ENCODE measurements around the gene UNC45B.
A peak's percentile ranks its signal among the peaks of the same experiment; 100 is the strongest.

The UNC45B gene

GRCh38 chr17:35129154-35129972, 18.3 kb upstream of the UNC45B start:
- no peak overlapping the region for H3K4me3 Mint-ChIP-seq
- H3K27ac Mint-ChIP-seq = no peak overlapping the region
- no peaks in the 10 kb centered on the region for H3K4me1 Mint-ChIP-seq
- TF ChIP-seq, protein P1, sequence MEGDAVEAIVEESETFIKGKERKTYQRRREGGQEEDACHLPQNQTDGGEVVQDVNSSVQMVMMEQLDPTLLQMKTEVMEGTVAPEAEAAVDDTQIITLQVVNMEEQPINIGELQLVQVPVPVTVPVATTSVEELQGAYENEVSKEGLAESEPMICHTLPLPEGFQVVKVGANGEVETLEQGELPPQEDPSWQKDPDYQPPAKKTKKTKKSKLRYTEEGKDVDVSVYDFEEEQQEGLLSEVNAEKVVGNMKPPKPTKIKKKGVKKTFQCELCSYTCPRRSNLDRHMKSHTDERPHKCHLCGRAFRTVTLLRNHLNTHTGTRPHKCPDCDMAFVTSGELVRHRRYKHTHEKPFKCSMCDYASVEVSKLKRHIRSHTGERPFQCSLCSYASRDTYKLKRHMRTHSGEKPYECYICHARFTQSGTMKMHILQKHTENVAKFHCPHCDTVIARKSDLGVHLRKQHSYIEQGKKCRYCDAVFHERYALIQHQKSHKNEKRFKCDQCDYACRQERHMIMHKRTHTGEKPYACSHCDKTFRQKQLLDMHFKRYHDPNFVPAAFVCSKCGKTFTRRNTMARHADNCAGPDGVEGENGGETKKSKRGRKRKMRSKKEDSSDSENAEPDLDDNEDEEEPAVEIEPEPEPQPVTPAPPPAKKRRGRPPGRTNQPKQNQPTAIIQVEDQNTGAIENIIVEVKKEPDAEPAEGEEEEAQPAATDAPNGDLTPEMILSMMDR (IDR thresholded peaks at IDR 0.05) = no peak
- peaks cover 23% of the 10 kb centered on the region for H3K36me3 Mint-ChIP-seq (ENCODE audit: low read depth)
- DNase-seq = no peak
- no peaks in the 10 kb centered on the region for H3K27me3 Mint-ChIP-seq (ENCODE audit: low read depth, poor library complexity)
- no peaks in the 10 kb centered on the region for H3K9me3 Mint-ChIP-seq

DNA sequence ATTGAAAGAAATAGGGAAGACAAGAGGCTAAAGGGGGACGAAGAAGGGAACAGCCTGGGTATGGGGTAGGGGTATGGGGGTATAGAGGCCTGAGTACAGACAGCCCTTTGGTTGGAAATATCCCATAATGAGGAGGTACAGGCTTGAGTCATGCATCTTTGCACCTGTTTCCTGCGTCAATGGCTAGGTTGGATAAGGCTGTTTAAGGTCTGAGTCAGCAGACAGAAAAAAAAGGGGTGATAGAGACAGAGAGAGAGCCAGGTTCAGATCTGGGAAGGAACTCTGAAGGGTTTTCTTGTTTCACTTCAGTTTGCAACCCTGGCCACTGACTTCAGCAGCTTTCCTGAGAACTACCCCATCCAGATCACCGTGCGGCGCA, 17.7 kb upstream of the UNC45B start:
- TF ChIP-seq, protein P1 (IDR thresholded peaks at IDR 0.05) = no peak
- DNase-seq = no peak
- Mint-ChIP-seq H3K9me3 (no peaks in the 10 kb centered on the region), H3K27ac (peak overlapping the region; percentile 36), H3K36me3 (ENCODE audit: low read depth) (peaks cover 29% of the 10 kb centered on the region), H3K4me3 (no peak overlapping the region), H3K4me1 (no peaks in the 10 kb centered on the region), H3K27me3 (ENCODE audit: low read depth, poor library complexity) (no peaks in the 10 kb centered on the region)

DNA sequence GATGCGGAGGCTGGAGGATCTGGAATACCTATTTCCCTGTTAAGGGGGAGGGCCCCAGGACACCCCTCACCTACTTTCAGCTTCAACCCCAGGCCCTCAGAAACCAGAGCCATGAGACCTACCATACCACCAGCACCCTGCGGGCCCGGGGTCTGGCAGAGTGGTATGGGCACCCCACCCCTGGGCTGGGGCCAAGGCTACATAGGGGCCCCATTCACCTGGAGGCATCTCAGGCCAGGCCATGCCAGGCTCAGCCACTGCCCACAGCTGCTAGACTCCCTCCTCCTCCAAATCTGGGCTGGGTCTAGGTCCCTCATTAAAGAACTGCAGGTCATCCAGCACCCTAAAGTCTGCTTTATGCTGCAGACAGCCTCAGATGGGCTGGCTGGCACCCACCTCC, 17.2 kb upstream of the UNC45B start:
- TF ChIP-seq, protein P1 (IDR thresholded peaks at IDR 0.05) = no peak
- peak overlapping the region; percentile 62 for H3K27ac Mint-ChIP-seq
- H3K4me3 Mint-ChIP-seq = no peak overlapping the region

DNA sequence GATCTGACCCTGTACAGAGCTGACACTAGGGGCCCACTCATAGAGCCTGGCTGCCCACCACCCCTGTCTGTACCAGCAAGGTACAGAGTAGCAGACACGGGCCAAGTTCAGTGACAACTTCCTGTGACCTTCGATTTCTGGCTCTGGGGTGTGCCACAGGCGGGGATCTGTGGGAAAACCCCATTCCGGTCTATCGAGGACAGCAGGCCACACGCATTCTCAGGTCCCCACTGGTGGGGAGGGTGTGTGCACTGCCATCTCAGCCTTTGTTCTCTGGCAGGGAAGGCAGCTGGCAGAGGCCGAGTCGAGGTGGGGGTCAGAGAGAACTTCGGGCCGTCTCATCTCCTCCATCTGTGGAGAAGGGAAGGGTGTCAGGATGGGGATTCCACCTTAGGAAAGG, 15.5 kb upstream of the UNC45B start:
- TF ChIP-seq, protein P1 (IDR thresholded peaks at IDR 0.05) = no peak
- Mint-ChIP-seq H3K27ac (no peak overlapping the region), H3K4me1 (no peaks in the 10 kb centered on the region), H3K27me3 (ENCODE audit: low read depth, poor library complexity) (no peaks in the 10 kb centered on the region), H3K9me3 (no peaks in the 10 kb centered on the region), H3K36me3 (ENCODE audit: low read depth) (peaks cover 47% of the 10 kb centered on the region), H3K4me3 (no peak overlapping the region)
- no peak for DNase-seq

More for the DNA sequence above, 17.2 kb upstream of the UNC45B start:
- peaks cover 33% of the 10 kb centered on the region for H3K36me3 Mint-ChIP-seq (ENCODE audit: low read depth)
- H3K9me3 Mint-ChIP-seq = no peaks in the 10 kb centered on the region
- H3K27me3 Mint-ChIP-seq (ENCODE audit: low read depth, poor library complexity) = no peaks in the 10 kb centered on the region
- no peak for DNase-seq
- no peaks in the 10 kb centered on the region for H3K4me1 Mint-ChIP-seq

DNA sequence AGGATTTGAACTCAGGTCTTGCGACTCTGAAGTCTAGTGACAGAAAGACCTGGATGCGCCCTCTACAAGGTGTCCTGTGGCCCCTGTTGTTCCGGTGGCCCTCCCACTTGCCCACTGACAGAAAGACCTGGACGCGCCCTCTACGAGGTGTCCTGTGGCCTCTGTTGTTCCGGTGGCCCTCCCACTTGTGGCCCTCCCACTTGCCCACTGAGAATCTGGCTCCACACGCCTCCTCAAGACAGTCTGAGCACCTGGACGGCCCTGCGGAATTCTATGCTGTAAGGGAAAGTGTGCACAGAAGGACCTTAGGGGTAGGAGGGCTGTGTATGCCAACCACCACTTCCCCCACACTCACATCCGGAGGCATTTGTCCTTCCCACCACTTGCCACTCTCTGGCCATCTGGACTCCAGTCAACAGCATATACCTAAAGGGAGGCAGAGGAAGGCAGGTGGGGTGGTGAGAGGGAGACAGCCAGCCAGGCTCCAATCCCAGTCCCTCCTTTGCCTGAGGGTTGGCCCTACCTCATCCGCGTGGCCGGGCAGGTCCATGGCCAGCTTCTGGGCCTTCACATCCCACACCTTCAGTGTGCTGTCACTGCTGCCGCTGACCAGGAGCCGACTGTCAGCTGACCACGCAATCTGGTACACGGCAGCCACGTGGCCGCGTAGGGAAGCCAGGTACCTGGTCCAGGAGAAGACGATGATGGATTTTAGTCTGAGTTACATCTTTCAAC, 14.6 kb upstream of the UNC45B start:
- DNase-seq = no peak
- Mint-ChIP-seq H3K36me3 (ENCODE audit: low read depth) (peaks cover 43% of the 10 kb centered on the region), H3K4me1 (no peaks in the 10 kb centered on the region), H3K4me3 (no peak overlapping the region), H3K27me3 (ENCODE audit: low read depth, poor library complexity) (no peaks in the 10 kb centered on the region), H3K9me3 (no peaks in the 10 kb centered on the region), H3K27ac (no peak overlapping the region)
- TF ChIP-seq, protein P1 (IDR thresholded peaks at IDR 0.05) = no peak
